HG03060 (cell line): ENCODE results near the gene TGFBR3.

ENCODE experiments used
- ATAC-seq: cut with Tn5 transposase; IDR thresholded peaks from one replicate; pipeline ENCODE4 v1.9.1; 2021; ENCODE audit warnings: low read depth, moderate number of reproducible peaks; ENCODE audit not compliant: unreplicated experiment

The TGFBR3 gene

DNA sequence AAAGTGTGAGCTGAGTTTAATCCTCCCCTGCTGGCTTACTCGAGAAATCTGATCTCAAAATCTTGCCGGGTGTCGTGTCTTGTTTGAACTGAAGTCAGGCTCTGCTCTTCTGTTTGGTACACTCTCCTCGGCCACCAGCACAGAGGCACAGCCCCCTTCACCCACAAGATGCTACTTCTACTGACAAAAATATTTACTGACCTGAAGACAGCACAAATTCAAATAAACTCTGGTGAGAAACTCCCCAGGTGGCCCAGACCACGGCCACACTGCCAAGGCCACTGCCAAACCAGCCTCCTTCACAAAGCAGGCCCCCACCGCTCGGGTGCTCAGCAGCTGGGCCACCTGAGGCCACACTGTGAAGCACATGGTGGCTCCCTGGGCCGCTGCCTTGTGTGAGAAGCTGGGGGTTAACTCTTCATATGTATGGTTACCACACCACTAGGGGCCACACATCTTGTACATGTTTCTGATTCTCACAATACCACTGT, 80.6 kb downstream of the TGFBR3 start:
- no peak for ATAC-seq

DNA sequence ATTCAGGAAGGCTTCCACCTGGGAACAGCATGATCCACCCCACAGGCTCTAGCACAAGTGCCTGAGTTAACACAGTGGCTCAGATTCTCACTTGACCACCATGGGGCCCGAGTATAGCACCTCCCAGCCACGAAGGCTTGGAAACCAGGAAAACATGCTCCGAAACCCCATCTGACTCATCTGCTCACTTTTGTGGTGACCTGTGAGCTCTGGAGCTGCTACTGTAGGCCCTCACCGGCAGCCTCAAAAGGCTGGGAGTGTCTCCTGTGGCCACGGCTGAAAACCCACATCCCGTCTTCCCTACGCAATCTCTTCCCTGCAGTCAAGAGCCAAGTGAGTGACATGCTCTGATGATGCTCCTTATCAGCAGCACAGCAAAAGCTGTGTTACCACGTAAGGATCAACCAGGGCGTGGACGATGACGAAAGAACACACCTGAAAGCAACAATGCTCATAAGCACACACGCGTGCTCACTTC, 81.4 kb downstream of the TGFBR3 start:
- ATAC-seq: no peak

DNA sequence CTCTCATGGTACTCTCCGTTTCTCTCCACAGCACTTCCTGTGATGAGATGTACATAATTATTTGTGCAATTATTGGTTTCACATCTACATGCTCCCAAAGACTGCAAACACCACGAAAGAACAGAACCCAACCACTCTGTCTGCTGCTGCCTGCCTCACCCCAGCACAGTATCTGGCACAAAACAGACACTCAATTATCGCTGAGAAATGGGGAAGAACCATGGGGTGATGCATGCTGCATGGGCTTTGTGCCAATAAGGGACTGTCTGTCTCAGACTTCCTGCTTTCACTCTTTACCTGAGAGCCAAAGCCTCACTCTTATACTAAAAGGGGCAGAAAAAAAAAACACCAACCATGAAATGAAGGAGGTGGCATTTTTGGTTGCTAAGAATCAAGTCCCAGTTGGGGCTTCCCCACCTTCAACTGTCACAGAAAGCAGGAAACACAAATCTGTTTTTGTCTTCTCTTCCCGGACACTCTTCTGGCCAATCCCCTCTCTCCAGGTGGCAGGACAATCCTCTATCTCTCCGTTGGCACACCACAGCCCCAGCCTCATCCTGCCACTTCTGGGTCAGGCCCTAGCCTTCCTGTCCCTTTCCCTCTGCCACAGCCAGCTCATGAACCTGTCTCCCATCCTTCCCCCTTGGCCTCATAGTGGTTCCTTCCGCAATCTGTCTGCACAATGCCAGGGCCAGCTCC, 82.0 kb downstream of the TGFBR3 start:
- ATAC-seq: peak; percentile 72

DNA sequence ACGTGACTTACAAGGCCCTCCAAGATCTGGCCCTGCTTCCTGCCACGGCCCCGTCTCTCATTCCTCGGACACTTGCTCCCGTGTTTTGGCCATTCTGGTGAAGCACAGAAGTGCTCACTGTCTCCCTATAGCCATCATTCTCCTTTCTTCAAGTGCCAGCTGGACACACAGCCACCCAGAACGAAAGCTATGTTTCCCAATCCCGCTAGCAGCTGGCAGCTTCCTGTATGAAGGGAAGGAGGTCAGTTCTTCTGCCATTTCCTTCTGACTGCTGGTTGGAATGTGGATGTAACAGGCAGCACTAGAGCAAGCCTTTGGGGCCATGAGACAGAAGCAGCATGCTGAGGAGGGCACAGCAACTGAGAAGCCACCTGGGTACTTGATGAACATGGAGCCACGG, 82.8 kb downstream of the TGFBR3 start:
- no peak for ATAC-seq

DNA sequence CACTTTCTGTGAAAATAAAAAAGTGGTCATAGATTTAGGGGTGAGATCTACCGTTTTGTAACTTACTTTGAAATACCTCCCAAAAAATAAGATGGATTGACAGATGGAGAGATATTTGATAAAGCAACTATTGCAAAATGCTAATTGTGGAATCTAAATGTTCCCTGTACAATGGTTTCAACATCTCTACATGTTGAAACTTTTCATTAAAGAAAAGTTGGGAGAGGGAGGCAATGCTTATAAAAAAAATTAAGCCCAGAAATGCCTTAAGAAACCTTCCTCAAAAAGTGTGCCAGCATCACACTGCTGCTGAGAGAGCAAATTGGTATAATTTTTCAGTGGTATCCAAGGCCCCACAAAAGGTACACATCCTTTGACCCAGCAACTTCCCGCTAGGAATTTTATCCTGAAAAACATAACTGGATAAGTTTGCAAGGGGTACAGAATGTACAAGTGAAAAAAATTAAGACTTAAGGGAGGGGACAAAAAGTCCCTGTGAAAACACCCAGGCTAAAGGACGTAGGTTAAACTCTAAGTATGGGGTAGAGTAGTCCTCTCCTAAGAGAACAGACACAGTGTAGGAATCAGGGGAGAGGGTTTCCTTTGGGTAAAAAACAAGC, 84.3 kb downstream of the TGFBR3 start:
- ATAC-seq: no peak

DNA sequence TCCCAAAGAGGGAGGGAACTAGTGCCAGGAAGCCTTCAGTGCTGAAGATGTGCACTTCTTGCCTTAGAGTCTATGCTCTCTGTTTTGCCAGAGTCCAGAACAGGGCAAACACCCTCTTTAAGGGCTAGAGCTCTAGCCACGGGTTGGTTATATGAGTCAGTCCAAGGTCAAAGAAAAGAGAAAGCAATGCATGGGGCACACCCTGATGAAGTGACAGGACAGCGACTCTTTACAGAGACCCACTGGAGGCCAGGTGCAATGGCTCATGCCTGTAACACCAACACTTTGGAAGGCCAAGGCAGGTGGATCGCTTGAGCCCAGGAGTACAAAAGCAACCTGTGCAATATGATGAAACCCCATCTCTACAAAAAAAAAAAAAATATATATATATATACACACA, 86.1 kb downstream of the TGFBR3 start:
- ATAC-seq: no peak

DNA sequence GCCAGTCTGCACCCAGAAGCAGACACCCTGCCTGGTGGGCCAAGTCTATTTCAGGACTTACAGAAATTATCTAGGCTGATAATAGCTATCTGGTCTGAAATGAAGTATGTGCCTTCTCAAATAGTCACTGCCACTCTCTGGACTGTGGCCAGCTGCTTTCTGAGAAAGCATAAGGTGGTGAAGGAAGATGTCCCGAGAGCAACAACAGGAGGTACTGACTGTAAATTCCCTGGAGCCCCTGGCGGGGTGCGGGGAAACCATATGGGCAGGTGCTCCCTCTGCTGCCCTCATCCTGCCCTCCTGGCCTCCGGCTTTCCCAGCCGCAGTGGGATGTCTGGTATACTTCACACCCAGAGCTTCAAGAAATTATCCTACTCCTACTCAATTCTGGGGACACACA, 86.8 kb downstream of the TGFBR3 start:
- ATAC-seq: no peak

DNA sequence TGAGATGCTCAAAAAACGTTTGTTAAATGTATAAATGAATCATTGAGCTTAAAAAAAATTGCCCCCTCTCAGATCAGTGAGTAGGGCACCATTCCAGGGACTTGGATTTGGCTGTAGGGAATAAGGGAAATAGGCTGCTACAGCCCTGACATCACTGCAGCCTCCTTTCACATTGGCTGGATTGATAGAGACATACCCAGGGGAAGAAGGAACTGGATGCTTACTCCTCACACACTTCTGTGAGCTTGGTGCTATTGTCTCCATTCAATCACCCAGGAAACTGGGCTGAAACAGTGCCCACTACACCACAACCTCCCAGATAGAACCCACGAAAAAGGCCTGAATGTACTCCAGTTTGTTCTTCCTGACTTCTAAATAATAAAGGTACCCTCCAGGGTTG, 87.2 kb downstream of the TGFBR3 start:
- no peak for ATAC-seq

DNA sequence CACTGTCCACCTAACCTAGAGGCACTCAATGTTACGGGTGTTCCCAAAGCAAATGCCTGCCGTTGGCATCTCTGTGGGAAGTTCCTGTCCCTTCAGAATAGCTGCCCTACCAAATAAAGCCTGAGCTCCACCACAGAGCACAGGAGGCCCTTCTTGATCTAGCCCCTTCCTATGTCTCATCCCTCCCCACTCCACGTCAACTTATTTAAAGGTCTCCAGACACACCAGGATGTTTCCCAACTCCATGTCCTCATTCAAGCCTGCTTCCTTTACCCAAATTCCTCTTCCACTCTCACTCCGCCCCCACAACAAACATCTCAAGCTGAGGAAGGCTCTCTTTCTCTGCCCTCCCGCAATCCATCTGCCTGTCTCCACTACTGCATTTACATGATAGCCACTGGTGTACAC, 87.7 kb downstream of the TGFBR3 start:
- no peak for ATAC-seq

DNA sequence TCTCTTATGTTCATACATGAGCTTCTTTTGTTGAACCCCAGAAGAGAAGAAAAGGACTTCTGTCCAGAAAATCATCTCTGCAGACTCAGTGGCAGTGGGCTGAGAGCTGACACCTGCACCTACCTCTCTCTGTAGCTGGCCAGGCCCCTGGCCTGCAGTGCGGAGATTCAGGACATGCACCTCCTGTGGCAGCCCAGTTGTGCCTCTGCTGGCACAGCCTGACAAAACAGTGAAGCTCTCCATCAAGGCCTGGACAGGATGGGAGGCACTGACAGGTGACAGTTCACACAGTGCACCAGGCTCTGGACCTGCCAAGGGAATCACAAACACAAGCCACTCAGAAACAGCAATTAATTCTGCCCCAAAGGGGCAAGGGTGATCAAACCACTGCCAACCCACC, 88.8 kb downstream of the TGFBR3 start:
- ATAC-seq: no peak

DNA sequence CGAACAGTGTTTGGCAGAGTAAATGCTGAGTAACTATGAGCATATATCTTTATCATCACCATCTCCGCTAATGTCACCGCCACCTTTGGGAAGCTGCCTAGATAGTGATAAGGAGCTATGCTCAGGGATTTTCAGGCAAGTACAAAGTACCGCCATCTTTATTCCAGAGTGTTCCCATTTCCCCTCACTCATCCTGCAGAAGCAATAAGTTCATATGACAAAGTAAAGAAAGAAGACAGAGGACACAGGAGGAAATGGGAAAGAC, 89.6 kb downstream of the TGFBR3 start:
- no peak for ATAC-seq

DNA sequence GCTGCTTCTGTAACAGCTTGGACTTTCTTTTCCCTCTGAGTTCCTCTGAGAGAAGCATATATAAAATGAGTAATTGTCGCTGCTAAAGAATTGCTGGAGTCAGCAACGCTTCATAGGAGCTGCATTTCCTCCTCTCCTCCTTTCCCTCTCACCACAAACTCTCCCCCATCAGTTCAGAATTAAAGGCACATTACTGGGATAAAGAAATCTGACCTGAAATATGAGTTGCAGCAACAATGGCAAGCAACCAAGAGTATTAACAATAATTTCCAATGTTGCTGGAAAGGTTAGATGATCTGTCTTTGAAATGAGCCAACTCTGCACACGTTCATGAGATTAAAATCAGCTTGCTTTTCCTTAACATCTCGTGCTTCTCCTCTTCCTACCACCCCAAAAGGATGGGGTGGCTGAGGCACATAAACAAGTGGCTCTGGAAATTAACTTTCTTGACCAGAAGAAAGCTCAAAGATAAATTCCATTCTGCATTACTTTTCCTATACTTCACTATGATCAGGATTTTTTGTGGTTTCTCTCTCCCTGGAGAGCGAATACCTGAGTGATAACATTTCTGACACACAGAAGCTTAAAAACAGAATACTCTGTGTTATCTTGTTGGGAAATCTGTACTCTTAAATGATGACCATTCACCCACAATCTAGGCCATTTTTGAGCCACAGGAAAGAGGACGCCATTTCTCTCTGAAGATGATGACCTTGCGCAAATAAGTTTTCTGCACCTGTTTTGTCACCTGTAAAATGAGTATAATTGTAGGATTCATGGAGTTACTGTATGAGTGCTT, 90.2 kb downstream of the TGFBR3 start:
- no peak for ATAC-seq

DNA sequence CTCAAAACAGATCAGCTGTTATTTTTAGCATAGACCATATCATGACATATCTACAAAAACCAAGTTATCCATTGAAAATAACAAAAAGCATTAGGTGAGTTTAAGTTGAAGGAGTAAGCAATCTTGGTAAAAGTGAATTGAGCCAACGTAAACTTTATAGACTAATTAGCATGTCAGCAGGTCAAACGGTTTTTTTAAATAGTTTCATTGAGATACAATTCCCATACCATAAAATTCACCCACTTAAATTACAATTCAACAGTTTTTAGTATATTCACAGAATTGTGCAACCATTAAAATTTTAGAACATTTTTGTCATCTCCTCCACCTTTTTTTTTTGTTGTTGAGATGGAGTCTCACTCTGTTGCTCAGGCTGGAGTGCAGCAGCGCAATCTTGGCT, 92.1 kb downstream of the TGFBR3 start:
- no peak for ATAC-seq

DNA sequence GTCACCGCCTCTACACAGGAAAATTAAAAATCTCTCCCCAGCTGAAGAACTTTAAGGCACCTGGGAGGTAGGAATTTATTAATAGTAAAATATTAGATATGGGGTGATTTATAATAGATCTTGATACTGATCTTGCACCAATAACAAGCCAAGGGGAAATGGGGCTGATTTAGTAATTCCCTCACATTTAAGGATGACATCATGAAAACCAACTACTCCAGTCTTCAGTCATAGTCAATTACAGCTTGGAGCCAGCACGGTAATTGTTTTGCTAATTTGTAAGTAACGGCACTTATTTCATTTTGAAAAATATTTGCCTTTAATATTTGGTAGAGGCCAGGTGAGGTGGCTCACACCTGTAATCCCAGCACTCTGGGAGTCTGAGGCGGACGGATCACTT, 92.8 kb downstream of the TGFBR3 start:
- no peak for ATAC-seq

DNA sequence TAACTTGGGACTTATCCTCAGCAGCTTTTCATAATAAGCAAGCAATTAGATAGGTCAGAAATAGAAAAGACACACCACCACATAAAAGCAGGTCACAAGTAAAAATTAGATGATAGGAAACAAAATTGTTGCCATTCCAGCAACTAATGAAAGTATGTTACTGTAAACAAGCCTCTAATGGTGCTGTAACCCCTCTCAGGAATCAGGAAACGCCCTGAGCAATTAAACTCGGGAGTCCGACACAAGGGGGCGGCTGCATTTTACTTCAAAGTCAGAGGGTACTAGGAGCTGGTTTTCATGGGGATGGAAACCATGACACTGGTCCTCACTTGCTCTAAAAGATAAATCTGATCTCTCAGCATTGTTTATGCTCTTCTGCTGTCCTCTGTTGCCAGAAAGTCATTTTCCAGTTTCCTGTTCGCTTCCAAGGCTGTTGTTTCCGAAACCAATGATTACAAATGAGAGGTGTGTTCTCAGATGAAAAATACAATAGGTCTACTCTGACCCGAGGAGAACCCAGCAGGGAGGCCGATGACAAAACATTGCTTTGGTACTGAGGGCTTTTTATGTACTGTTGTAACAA, 93.4 kb downstream of the TGFBR3 start:
- no peak for ATAC-seq

DNA sequence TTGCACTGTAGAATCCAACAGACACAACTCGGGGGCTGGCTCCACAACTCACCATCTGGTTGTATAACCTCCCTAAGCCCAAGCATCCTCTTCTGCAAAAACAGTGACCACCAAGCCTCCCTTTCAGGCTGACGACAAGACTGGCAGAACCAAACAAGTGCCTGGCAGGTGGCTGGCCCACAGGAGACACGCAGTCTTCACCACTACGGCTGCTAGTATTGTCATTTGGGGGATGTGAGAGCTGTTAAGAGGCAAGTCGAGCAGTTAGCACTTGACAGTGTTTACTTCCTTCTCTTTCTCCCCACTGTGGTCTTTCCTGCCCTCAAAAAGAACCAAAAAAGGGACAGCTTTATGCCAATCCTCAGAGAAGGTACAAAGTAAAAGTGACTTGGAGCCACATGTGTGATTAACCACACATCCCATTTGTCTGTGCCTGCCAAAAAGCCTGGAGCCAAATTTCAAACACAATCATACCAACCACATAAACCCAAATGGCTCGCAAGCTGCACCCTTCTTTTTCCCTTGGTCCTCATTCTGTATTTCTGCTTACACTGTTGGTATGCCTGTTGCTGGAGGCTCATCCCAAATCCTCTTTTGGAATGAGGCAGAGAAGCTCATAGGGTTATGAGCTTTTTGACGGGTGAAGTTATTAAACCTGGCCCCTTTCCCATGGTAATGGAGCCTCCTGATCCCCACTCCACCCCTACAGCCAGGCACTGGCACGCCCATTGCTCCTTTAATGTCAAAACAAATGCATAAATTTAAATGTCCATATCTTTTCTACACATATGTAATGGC, 94.1 kb downstream of the TGFBR3 start:
- ATAC-seq: no peak

DNA sequence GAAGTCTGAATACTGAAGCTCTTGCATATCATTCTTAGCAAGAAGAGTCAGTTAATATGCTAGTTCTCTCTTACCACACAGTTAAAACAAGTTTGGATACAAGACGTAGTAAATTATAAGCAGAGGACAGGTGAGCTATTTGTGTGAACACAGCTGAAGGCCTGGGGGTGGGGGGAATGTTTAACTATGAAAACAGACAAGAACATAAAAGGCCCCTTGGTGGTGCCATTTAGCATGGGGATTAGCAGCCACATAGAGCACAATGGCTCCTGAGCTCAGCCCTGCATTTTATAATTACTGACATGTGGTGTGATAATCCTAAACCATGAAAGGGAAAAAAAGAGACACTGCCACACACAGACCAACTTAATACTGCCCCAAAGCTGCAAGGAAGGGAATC, 94.8 kb downstream of the TGFBR3 start:
- no peak for ATAC-seq

DNA sequence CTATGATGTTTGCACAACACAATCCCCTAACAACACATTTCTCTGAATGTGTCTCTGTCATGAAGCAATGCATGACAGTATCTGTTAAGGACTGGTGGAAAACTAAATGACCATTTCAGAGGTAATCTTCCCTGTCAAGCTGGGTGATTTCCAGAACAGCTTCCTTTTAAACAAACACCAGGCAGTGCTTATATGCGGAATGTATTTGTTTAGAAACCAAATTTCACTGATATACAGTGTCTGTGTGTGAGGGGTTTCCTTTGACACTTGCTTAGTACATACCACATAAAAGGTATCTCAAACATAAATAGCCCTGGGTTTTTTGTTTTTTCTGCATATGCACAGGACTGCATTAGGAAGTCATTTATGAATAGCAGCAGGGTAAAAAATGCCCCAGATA, 95.6 kb downstream of the TGFBR3 start:
- ATAC-seq: no peak

DNA sequence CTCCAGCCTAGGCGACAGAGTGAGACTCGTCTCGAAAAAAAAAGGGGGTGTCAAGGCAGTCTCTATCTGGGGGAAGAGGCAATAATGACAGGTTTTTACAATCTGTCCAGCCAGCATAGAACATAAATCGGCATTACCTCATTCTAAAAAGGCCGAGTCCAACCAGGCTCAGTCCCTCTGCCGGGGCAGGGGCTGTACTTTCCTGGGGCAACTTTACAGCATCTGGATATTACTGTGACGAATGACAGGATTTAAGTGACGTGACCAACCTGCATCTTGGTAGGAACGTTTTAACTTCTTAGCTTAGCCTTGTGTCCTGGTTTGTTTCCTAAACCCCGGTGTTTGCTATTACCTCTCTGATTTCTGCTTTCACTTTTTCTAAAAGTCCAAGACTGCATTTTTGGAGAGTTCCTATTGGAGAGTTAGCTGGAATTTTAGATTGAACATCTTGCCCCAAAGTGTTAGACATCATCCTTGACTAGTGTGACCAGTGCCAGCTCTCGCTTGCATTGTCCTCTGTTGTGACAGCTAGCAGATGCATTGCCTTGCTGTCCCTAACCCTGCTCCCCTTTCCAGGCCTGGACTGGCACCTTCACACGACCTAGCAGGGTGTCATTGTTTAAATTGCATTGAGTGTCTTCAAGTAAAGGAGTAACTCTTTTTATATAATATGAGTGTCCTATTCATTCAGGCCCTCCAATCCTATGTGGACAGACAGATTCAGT, 96.5 kb downstream of the TGFBR3 start:
- ATAC-seq: no peak

DNA sequence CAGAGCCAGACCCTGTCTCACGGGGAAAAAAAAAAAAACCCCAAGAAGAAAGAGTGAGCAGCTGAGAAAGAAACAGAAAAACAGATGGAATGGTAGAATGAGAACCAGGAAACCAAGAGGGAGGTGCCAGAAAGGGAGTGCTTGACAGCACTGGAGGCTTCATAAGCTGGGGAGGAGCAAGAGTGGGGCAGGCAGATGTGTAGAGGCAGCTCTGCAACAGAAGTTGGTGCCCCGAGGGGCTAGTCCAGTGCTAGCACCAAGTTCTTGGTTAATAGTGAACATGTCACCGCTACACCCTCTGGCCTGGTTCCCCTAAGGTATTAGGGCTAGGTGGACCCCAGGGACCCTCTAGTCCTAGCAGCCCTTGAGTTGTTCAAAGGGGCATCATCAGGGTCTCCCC, 98.0 kb downstream of the TGFBR3 start:
- no peak for ATAC-seq
